ENCODE measurements around the gene PCSK5. TPM values are rescaled to one million over a fixed set of nuclear protein-coding genes. Genes with fewer than 3 reads are reported as not detected.
A peak's percentile ranks its signal among the peaks of the same experiment; 100 is the strongest.
"Not testable (repeated sequence)": the region's sequence is repeated elsewhere in the genome, so short reads cannot be mapped to it uniquely, and the experiment has no call there.

Gene PCSK5
- total RNA-seq, 4 donors from 2014 or later: 22.0 to 37.4 (median 27.8) TPM

- Histone ChIP-seq H3K4me3 (no peak overlapping the region), H3K27me3 (no peaks in the 10 kb centered on the region), H3K9me3 (no peaks in the 10 kb centered on the region), H3K27ac (replicated peaks in 1 of 4) (no peak overlapping the region), H3K4me1 (peaks cover 0 to 38% (median 24%) of the 10 kb centered on the region in 4 donors), H3K36me3 (no peaks in the 10 kb centered on the region)
- TF ChIP-seq POLR2A (IDR thresholded peaks at IDR 0.05; ENCODE audit: low read depth): no peak
- TF ChIP-seq POLR2AphosphoS5 (IDR thresholded peaks at IDR 0.05): no peak
- TF ChIP-seq EP300 (IDR thresholded peaks at IDR 0.05): no peak
- TF ChIP-seq, protein P1, sequence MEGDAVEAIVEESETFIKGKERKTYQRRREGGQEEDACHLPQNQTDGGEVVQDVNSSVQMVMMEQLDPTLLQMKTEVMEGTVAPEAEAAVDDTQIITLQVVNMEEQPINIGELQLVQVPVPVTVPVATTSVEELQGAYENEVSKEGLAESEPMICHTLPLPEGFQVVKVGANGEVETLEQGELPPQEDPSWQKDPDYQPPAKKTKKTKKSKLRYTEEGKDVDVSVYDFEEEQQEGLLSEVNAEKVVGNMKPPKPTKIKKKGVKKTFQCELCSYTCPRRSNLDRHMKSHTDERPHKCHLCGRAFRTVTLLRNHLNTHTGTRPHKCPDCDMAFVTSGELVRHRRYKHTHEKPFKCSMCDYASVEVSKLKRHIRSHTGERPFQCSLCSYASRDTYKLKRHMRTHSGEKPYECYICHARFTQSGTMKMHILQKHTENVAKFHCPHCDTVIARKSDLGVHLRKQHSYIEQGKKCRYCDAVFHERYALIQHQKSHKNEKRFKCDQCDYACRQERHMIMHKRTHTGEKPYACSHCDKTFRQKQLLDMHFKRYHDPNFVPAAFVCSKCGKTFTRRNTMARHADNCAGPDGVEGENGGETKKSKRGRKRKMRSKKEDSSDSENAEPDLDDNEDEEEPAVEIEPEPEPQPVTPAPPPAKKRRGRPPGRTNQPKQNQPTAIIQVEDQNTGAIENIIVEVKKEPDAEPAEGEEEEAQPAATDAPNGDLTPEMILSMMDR (IDR thresholded peaks at IDR 0.05): no peak
- DNase-seq (ENCODE audit: extremely low spot score): no peak
- 78% methylated on average over 3 of the region's 3 CpGs for WGBS
- intact Hi-C loops (cut with DNase I): no loop called here
Measured at GRCh38 chr9:75957116-75957515, 66.6 kb downstream of the PCSK5 start.

DNA sequence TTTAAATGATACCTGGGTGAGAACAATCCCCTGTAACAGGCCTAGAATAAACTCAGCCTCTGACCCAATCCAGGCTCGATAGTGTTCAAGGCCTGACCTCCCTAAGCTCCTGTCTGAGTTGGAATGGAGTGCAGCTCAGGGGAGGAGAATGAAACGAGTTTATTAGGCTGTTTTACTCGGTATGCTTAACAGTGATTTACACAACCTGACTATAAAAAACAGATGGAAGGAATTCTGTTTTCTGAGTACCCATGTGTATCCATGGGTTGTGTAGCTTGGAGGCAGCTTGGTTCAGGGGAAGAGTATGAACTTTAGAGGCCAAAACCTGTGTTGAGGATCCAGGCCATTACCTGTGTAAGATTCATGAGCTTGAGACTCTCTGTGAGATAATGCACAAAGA, 67.8 kb downstream of the PCSK5 start:
- Histone ChIP-seq H3K4me3 (no peak overlapping the region), H3K36me3 (no peaks in the 10 kb centered on the region), H3K9me3 (no peaks in the 10 kb centered on the region), H3K4me1 (peaks cover 10 to 42% (median 29%) of the 10 kb centered on the region in 4 donors), H3K27ac (replicated peaks in 1 of 4) (no peak overlapping the region), H3K27me3 (no peaks in the 10 kb centered on the region)
- intact Hi-C loops (cut with DNase I): no loop called here
- no peak for DNase-seq (ENCODE audit: extremely low spot score)
- no peak for TF ChIP-seq POLR2AphosphoS5 (IDR thresholded peaks at IDR 0.05)
- TF ChIP-seq, protein P1 (IDR thresholded peaks at IDR 0.05): no peak
- 80% methylated on average over 3 of the region's 3 CpGs for WGBS

- no peaks in the 10 kb centered on the region for H3K36me3 ChIP-seq
Measured at GRCh38 chr9:75960551-75960950, 70.1 kb downstream of the PCSK5 start.

DNA sequence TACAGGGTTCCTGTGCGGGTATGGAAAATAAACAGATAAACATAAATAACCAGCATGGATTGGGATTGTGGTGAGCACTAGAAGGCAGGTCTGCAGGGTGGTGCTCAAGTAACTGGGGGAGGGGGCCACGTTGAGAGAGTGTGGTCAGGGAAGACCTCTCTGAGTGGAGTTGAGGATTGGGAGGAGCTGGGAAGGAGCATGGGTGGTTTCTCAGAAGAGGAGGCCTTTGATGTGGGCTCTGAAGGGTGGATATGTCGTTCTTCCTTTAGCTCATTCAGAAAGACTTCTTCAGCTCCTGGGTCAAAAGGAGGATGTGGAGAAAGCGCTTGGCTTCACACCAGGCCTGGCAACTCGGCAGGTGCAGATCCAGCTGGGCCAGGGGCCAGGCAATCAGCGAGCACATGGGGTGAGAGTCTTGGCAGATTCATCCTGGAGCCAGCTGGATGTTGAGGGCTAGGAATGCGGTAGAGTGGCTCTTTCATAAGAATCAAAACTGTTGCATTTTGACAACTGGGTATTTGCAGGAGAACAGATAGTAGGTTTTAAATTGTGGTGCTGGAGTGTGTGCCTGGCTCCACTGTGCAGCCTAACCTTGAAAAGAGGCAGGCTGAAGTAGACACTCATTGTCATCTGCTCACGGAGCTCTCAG, 71.7 kb downstream of the PCSK5 start:
- DNase-seq (ENCODE audit: extremely low spot score): no peak
- H3K27ac ChIP-seq (replicated peaks in 1 of 4): peak overlapping the region in 2 of 4 donors; percentile 19 to 37
- WGBS: 52% methylated on average over 8 of the region's 8 CpGs

More at GRCh38 chr9:75960551-75960950, 70.1 kb downstream of the PCSK5 start:
- WGBS: 46% methylated on average over 6 of the region's 6 CpGs
- DNase-seq (ENCODE audit: extremely low spot score): no peak
- Histone ChIP-seq H3K9me3 (no peaks in the 10 kb centered on the region), H3K27ac (replicated peaks in 1 of 4) (no peak overlapping the region), H3K27me3 (no peaks in the 10 kb centered on the region), H3K4me3 (no peak overlapping the region), H3K4me1 (peaks cover 18 to 51% (median 32%) of the 10 kb centered on the region in 4 donors)
- intact Hi-C loops (cut with DNase I): no loop called here
- TF ChIP-seq POLR2AphosphoS5 (IDR thresholded peaks at IDR 0.05) (no peak), POLR2A (IDR thresholded peaks at IDR 0.05; ENCODE audit: low read depth) (no peak), EP300 (IDR thresholded peaks at IDR 0.05) (no peak)
- TF ChIP-seq, protein P1 (IDR thresholded peaks at IDR 0.05): no peak

GRCh38 chr9:75962662-75963036, 72.2 kb downstream of the PCSK5 start:
- 84% methylated on average over 4 of the region's 4 CpGs for WGBS
- no peak for DNase-seq (ENCODE audit: extremely low spot score)
- intact Hi-C loops (cut with DNase I): no loop called here
- Histone ChIP-seq H3K9me3 (no peaks in the 10 kb centered on the region), H3K27me3 (no peaks in the 10 kb centered on the region), H3K4me3 (no peak overlapping the region), H3K4me1 (peaks cover 18 to 34% (median 28%) of the 10 kb centered on the region in 4 donors), H3K36me3 (no peaks in the 10 kb centered on the region), H3K27ac (replicated peaks in 1 of 4) (peak overlapping the region in 2 of 4 donors; percentile 19 to 37)
- TF ChIP-seq, protein P1 (IDR thresholded peaks at IDR 0.05): no peak
- TF ChIP-seq POLR2A (IDR thresholded peaks at IDR 0.05; ENCODE audit: low read depth) (no peak), EP300 (IDR thresholded peaks at IDR 0.05) (no peak), POLR2AphosphoS5 (IDR thresholded peaks at IDR 0.05) (no peak)

More for the DNA sequence above, 71.7 kb downstream of the PCSK5 start:
- peaks cover 18 to 38% (median 30%) of the 10 kb centered on the region in 4 donors for H3K4me1 ChIP-seq
- no peaks in the 10 kb centered on the region for H3K9me3 ChIP-seq
- H3K27me3 ChIP-seq: no peaks in the 10 kb centered on the region
- intact Hi-C loops (cut with DNase I): no loop called here
- no peaks in the 10 kb centered on the region for H3K36me3 ChIP-seq
- TF ChIP-seq EP300 (IDR thresholded peaks at IDR 0.05): no peak
- TF ChIP-seq POLR2AphosphoS5 (IDR thresholded peaks at IDR 0.05): peak in 1 of 2 donors; percentile 12
- TF ChIP-seq POLR2A (IDR thresholded peaks at IDR 0.05; ENCODE audit: low read depth): no peak
- no peak overlapping the region for H3K4me3 ChIP-seq

DNA sequence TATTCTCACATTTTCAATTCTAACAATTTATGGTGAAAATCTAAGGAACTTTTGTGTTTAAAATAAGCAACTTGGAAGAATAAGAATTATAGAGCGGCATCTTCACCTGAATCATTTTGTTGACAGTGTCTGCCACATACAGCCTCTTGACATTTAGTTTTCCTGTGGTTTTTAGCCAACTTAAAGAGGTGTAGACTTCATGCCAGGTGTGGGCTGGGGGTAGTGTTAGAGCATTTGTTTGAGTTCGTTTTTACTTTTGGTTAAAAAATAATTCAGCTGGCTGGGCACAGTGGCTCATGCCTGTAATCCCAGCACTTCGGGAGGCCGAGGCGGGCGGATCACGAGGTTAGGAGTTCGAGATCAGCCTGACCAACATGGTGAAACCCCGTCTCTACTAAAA, 72.8 kb downstream of the PCSK5 start:
- H3K36me3 ChIP-seq; H3K27ac ChIP-seq (replicated peaks in 1 of 4); H3K4me3 ChIP-seq; intact Hi-C loops (cut with DNase I); H3K9me3 ChIP-seq; H3K27me3 ChIP-seq; DNase-seq (ENCODE audit: extremely low spot score): not testable (repeated sequence)
- WGBS: 92% methylated on average over 9 of the region's 9 CpGs
- H3K4me1 ChIP-seq: peaks cover 18 to 34% (median 28%) of the 10 kb centered on the region in 4 donors
